ENCODE data around the gene CNTN1. TPM values are rescaled to one million over a fixed set of nuclear protein-coding genes. Genes with fewer than 3 reads are reported as not detected.

The CNTN1 gene
- total RNA-seq, 2 donors from 2014 or later: 1.3 to 3.1 TPM

- H3K27me3 ChIP-seq: no peaks in the 10 kb centered on the region
- no peaks in the 10 kb centered on the region for H3K9me3 ChIP-seq
- intact Hi-C loops (cut with DNase I): no loop called here
- H3K4me1 ChIP-seq: no peaks in the 10 kb centered on the region
- ATAC-seq (no peak), DNase-seq (no peak)
- 18 to 25% methylated on average over 1 of the region's 1 CpG for WGBS, 2 donors
- no peak overlapping the region for H3K27ac ChIP-seq
- H3K4me3 ChIP-seq: no peak overlapping the region
- TF ChIP-seq, protein P1, sequence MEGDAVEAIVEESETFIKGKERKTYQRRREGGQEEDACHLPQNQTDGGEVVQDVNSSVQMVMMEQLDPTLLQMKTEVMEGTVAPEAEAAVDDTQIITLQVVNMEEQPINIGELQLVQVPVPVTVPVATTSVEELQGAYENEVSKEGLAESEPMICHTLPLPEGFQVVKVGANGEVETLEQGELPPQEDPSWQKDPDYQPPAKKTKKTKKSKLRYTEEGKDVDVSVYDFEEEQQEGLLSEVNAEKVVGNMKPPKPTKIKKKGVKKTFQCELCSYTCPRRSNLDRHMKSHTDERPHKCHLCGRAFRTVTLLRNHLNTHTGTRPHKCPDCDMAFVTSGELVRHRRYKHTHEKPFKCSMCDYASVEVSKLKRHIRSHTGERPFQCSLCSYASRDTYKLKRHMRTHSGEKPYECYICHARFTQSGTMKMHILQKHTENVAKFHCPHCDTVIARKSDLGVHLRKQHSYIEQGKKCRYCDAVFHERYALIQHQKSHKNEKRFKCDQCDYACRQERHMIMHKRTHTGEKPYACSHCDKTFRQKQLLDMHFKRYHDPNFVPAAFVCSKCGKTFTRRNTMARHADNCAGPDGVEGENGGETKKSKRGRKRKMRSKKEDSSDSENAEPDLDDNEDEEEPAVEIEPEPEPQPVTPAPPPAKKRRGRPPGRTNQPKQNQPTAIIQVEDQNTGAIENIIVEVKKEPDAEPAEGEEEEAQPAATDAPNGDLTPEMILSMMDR (IDR thresholded peaks at IDR 0.05): no peak
- no peaks in the 10 kb centered on the region for H3K36me3 ChIP-seq (replicated peaks in 1 of 2; ENCODE audit: insufficient read depth in 1 of 2, low read depth in 2 of 2)
Observed at GRCh38 chr12:40829738-40830144, 137.5 kb downstream of the CNTN1 start.

DNA sequence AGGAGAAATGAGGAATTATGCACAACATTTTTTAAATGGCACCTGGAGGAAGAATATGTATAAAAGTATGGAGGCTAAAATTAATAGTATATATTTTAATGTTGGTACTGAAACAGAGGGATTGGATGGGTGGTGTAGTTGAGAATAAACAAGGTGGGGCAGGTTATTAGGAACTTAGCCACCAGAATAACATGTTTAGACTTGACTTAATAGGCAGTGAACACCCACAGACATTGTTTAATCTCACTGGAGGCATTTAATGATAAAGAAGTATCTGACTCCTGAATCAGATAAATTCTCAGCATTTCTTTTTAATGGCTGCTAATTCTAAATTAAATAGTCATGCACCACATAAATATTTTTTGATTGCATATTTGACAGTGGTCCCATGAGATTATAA, 139.7 kb downstream of the CNTN1 start:
- H3K36me3 ChIP-seq (replicated peaks in 1 of 2; ENCODE audit: insufficient read depth in 1 of 2, low read depth in 2 of 2): no peaks in the 10 kb centered on the region
- H3K27me3 ChIP-seq: no peaks in the 10 kb centered on the region
- no peak overlapping the region for H3K4me3 ChIP-seq
- H3K27ac ChIP-seq: no peak overlapping the region
- TF ChIP-seq, protein P1 (IDR thresholded peaks at IDR 0.05): no peak
- TF ChIP-seq POLR2A (IDR thresholded peaks at IDR 0.05): no peak
- ATAC-seq (no peak), DNase-seq (no peak)
- intact Hi-C loops (cut with DNase I): no loop called here
- H3K4me1 ChIP-seq: no peaks in the 10 kb centered on the region
- no peaks in the 10 kb centered on the region for H3K9me3 ChIP-seq

DNA sequence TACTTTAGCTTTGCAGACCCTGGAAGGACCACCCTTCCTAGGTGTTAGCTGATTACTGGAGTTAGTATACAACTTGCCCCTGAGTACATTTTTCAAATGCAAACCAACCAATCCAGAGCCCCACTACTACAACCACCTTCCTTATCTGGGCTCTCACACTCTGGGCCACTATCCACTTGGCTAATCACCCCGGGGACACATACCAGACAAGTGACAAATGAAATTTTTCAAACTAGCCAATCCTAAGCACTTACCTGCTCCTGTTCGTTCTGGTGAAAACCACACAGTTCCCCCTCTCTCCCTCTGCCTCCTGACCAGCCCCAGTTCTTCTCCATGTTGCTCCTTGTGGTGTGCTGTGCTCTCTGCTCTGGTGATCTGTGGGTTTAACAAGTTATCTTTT, 140.4 kb downstream of the CNTN1 start:
- intact Hi-C loops (cut with DNase I): no loop called here
- Histone ChIP-seq H3K4me3 (no peak overlapping the region), H3K27ac (no peak overlapping the region), H3K4me1 (no peaks in the 10 kb centered on the region), H3K36me3 (replicated peaks in 1 of 2; ENCODE audit: insufficient read depth in 1 of 2, low read depth in 2 of 2) (no peaks in the 10 kb centered on the region), H3K27me3 (no peaks in the 10 kb centered on the region), H3K9me3 (no peaks in the 10 kb centered on the region)
- no peak for ATAC-seq
- no peak for DNase-seq
- TF ChIP-seq, protein P1 (IDR thresholded peaks at IDR 0.05): no peak
- no peak for TF ChIP-seq POLR2A (IDR thresholded peaks at IDR 0.05)
- 39 to 47% methylated on average over 2 of the region's 2 CpGs for WGBS, 2 donors

GRCh38 chr12:40833818-40834217, 141.6 kb downstream of the CNTN1 start:
- H3K27ac ChIP-seq: no peak overlapping the region
- WGBS, 2 donors: 68 to 69% methylated on average over 2 of the region's 2 CpGs
- H3K4me3 ChIP-seq: no peak overlapping the region
- H3K4me1 ChIP-seq: no peaks in the 10 kb centered on the region
- no peaks in the 10 kb centered on the region for H3K27me3 ChIP-seq
- no peaks in the 10 kb centered on the region for H3K9me3 ChIP-seq
- DNase-seq: no peak
- intact Hi-C loops (cut with DNase I): no loop called here
- H3K36me3 ChIP-seq (replicated peaks in 1 of 2; ENCODE audit: insufficient read depth in 1 of 2, low read depth in 2 of 2): no peaks in the 10 kb centered on the region
- ATAC-seq: no peak
- TF ChIP-seq, protein P1 (IDR thresholded peaks at IDR 0.05): no peak
- TF ChIP-seq POLR2A (IDR thresholded peaks at IDR 0.05): no peak

DNA sequence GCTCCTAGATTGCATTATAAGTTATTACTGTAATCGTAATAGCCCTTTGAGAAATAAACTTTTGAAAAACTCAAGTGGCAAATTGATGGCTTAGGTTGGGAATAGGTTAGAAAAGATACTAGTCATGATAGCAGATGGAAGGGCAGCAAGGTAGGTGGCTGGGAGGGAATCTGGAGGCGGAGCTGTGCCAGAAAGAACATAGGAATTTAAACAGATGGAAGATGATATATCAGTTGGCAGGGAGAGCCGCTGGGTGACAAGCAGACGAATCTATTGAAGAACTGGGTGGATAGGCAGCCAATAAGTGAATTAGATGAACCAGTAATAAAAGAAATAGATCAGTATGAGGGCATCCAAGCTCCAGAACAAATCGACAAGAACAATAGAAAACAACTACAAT, 142.1 kb downstream of the CNTN1 start:
- Histone ChIP-seq H3K27me3 (no peaks in the 10 kb centered on the region), H3K4me3 (no peak overlapping the region), H3K4me1 (no peaks in the 10 kb centered on the region), H3K36me3 (replicated peaks in 1 of 2; ENCODE audit: insufficient read depth in 1 of 2, low read depth in 2 of 2) (no peaks in the 10 kb centered on the region), H3K27ac (no peak overlapping the region), H3K9me3 (no peaks in the 10 kb centered on the region)
- WGBS, 2 donors: 47 to 62% methylated on average over 5 of the region's 5 CpGs
- intact Hi-C loops (cut with DNase I): no loop called here
- ATAC-seq (no peak), DNase-seq (no peak)
- TF ChIP-seq, protein P1 (IDR thresholded peaks at IDR 0.05): no peak
- TF ChIP-seq POLR2A (IDR thresholded peaks at IDR 0.05): no peak
